ENCODE data around the gene DYDC2. TPM values are rescaled to one million over a fixed set of nuclear protein-coding genes. Genes with fewer than 3 reads are reported as not detected.
"Not testable (repeated sequence)": the region's sequence is repeated elsewhere in the genome, so short reads cannot be mapped to it uniquely, and the experiment has no call there.

DYDC2 gene
- polyA plus RNA-seq, 1 donor (not counting 4 experiments of a cell fraction or from before 2014, with no cell fraction given) = not detected

GRCh38 chr10:80356989-80357850 is 639 bp downstream of the DYDC2 start:
- no peak overlapping the region for H3K27ac ChIP-seq (ENCODE audit: control insufficient read depth, insufficient read depth, low read length)
- H3K4me1 ChIP-seq (ENCODE audit: control insufficient read depth, extremely low read depth, insufficient read depth, low read length) = no peaks in the 10 kb centered on the region
- dilution Hi-C loops (cut with MboI; ENCODE audit: extremely low pct_ligation_motif_present, low sequenced_read_pairs) = loop anchor here (25.0 kb wide), 1 partner anchor 95 kb away; no protein-coding TSS in a partner anchor
- no peaks in the 10 kb centered on the region for H3K9me1 ChIP-seq (ENCODE audit: control insufficient read depth, extremely low read depth, insufficient read depth, low read length)
- no peak overlapping the region for H2AFZ ChIP-seq (ENCODE audit: control insufficient read depth, low read length)
- peaks cover 11% of the 10 kb centered on the region for H3K27me3 ChIP-seq (ENCODE audit: control insufficient read depth, extremely low read depth, insufficient read depth, low read length)
- peak overlapping the region; percentile 51 for H3K4me2 ChIP-seq (ENCODE audit: control insufficient read depth, extremely low read depth, insufficient read depth, low read depth, low read length)
- H3K9ac ChIP-seq (ENCODE audit: control insufficient read depth, extremely low read depth, insufficient read depth, low read length) = no peak overlapping the region
- TF ChIP-seq CTCF (optimal IDR thresholded peaks at IDR 0.05 in 1 of 3, IDR thresholded peaks at IDR 0.05 in 1 of 3, conservative IDR thresholded peaks at IDR 0.05 in 1 of 3; ENCODE audit: extremely low read depth in 1 of 3, insufficient read depth in 2 of 3, low read length in 3 of 3) = no peak
- no peak for TF ChIP-seq EZH2 (IDR thresholded peaks at IDR 0.05; ENCODE audit: low read length)
- H3K4me3 ChIP-seq (ENCODE audit: control insufficient read depth in 2 of 3, extremely low read depth in 1 of 3, insufficient read depth in 2 of 3, low read depth in 1 of 3, low read length in 3 of 3) = peak overlapping the region in 2 of 3 experiments; percentile 4 to 25
- no peaks in the 10 kb centered on the region for H3K36me3 ChIP-seq (ENCODE audit: control insufficient read depth in 2 of 2, extremely low read depth in 1 of 2, insufficient read depth in 2 of 2, low read length in 2 of 2)
- FAIRE-seq (no peak), DNase-seq (ENCODE audit: low read depth, low spot score) (no peak)
- H4K20me1 ChIP-seq (ENCODE audit: control insufficient read depth, extremely low read depth, insufficient read depth, low read length) = no peaks in the 10 kb centered on the region
- H3K9me3 ChIP-seq (ENCODE audit: control insufficient read depth, low read depth, low read length) = no peaks in the 10 kb centered on the region
- no peaks in the 10 kb centered on the region for H3K79me2 ChIP-seq (ENCODE audit: control insufficient read depth, insufficient read depth, low read length)

GRCh38 chr10:80357851-80358125 is 1.2 kb downstream of the DYDC2 start:
- H3K4me3 ChIP-seq (ENCODE audit: control insufficient read depth in 2 of 3, extremely low read depth in 1 of 3, insufficient read depth in 2 of 3, low read depth in 1 of 3, low read length in 3 of 3) = no peak overlapping the region
- no peak for DNase-seq (ENCODE audit: low read depth, low spot score)
- no peak overlapping the region for H3K9ac ChIP-seq (ENCODE audit: control insufficient read depth, extremely low read depth, insufficient read depth, low read length)
- peaks cover 11% of the 10 kb centered on the region for H3K27me3 ChIP-seq (ENCODE audit: control insufficient read depth, extremely low read depth, insufficient read depth, low read length)
- no peaks in the 10 kb centered on the region for H3K4me1 ChIP-seq (ENCODE audit: control insufficient read depth, extremely low read depth, insufficient read depth, low read length)
- H3K4me2 ChIP-seq (ENCODE audit: control insufficient read depth, extremely low read depth, insufficient read depth, low read depth, low read length) = no peak overlapping the region
- no peak for TF ChIP-seq CTCF (optimal IDR thresholded peaks at IDR 0.05 in 1 of 3, IDR thresholded peaks at IDR 0.05 in 1 of 3, conservative IDR thresholded peaks at IDR 0.05 in 1 of 3; ENCODE audit: extremely low read depth in 1 of 3, insufficient read depth in 2 of 3, low read length in 3 of 3)
- TF ChIP-seq EZH2 (IDR thresholded peaks at IDR 0.05; ENCODE audit: low read length) = no peak
- dilution Hi-C loops (cut with MboI; ENCODE audit: extremely low pct_ligation_motif_present, low sequenced_read_pairs) = loop anchor here (25.0 kb wide), 1 partner anchor 95 kb away; no protein-coding TSS in a partner anchor
- H2AFZ ChIP-seq (ENCODE audit: control insufficient read depth, low read length) = no peak overlapping the region
- H3K36me3 ChIP-seq (ENCODE audit: control insufficient read depth in 2 of 2, extremely low read depth in 1 of 2, insufficient read depth in 2 of 2, low read length in 2 of 2) = no peaks in the 10 kb centered on the region
- H3K79me2 ChIP-seq (ENCODE audit: control insufficient read depth, insufficient read depth, low read length) = no peaks in the 10 kb centered on the region
- no peak overlapping the region for H3K27ac ChIP-seq (ENCODE audit: control insufficient read depth, insufficient read depth, low read length)
- H3K9me1 ChIP-seq (ENCODE audit: control insufficient read depth, extremely low read depth, insufficient read depth, low read length) = no peaks in the 10 kb centered on the region
- FAIRE-seq = no peak
- no peaks in the 10 kb centered on the region for H4K20me1 ChIP-seq (ENCODE audit: control insufficient read depth, extremely low read depth, insufficient read depth, low read length)
- no peaks in the 10 kb centered on the region for H3K9me3 ChIP-seq (ENCODE audit: control insufficient read depth, low read depth, low read length)

GRCh38 chr10:80358925-80359324 is 2.3 kb downstream of the DYDC2 start:
- not testable (repeated sequence) for H2AFZ ChIP-seq (ENCODE audit: control insufficient read depth, low read length); H3K4me1 ChIP-seq (ENCODE audit: control insufficient read depth, extremely low read depth, insufficient read depth, low read length); FAIRE-seq; H3K4me3 ChIP-seq (ENCODE audit: control insufficient read depth in 2 of 3, extremely low read depth in 1 of 3, insufficient read depth in 2 of 3, low read depth in 1 of 3, low read length in 3 of 3); DNase-seq (ENCODE audit: low read depth, low spot score); H3K36me3 ChIP-seq (ENCODE audit: control insufficient read depth in 2 of 2, extremely low read depth in 1 of 2, insufficient read depth in 2 of 2, low read length in 2 of 2); H4K20me1 ChIP-seq (ENCODE audit: control insufficient read depth, extremely low read depth, insufficient read depth, low read length); H3K79me2 ChIP-seq (ENCODE audit: control insufficient read depth, insufficient read depth, low read length); H3K4me2 ChIP-seq (ENCODE audit: control insufficient read depth, extremely low read depth, insufficient read depth, low read depth, low read length); H3K9me1 ChIP-seq (ENCODE audit: control insufficient read depth, extremely low read depth, insufficient read depth, low read length); H3K9me3 ChIP-seq (ENCODE audit: control insufficient read depth, low read depth, low read length); H3K27ac ChIP-seq (ENCODE audit: control insufficient read depth, insufficient read depth, low read length); H3K9ac ChIP-seq (ENCODE audit: control insufficient read depth, extremely low read depth, insufficient read depth, low read length)
- H3K27me3 ChIP-seq (ENCODE audit: control insufficient read depth, extremely low read depth, insufficient read depth, low read length) = peaks cover 11% of the 10 kb centered on the region
- dilution Hi-C loops (cut with MboI; ENCODE audit: extremely low pct_ligation_motif_present, low sequenced_read_pairs) = loop anchor here (25.0 kb wide), 1 partner anchor 97 kb away; no protein-coding TSS in a partner anchor

Measured in keratinocyte (primary cell).